GM19328 (cell line): ENCODE measurements around the gene USP7.
A peak's percentile ranks its signal among the peaks of the same experiment; 100 is the strongest.
"Not testable (repeated sequence)": the region's sequence is repeated elsewhere in the genome, so short reads cannot be mapped to it uniquely, and the experiment has no call there.

Source experiments
- ATAC-seq: cut with Tn5 transposase; IDR thresholded peaks from one replicate; pipeline ENCODE4 v1.9.1; 2021; ENCODE audit warnings: mild to moderate bottlenecking, moderate library complexity; ENCODE audit not compliant: unreplicated experiment

The USP7 gene

GRCh38 chr16:8882725-8883377 lies 80.9 kb downstream of the USP7 start:
- no peak for ATAC-seq

GRCh38 chr16:8882041-8882617 lies 81.6 kb downstream of the USP7 start, which contains the start of gene LITAFD:
Gene LITAFD, plus strand, starts transcription at chr16:8882351. Its CDS starts 2,005 bp downstream, at chr16:8884356.
- no peak for ATAC-seq

GRCh38 chr16:8880839-8881510 lies 82.7 kb downstream of the USP7 start:
- no peak for ATAC-seq

- ATAC-seq, result no peak
Observed at GRCh38 chr16:8878523-8878911, 85.2 kb downstream of the USP7 start.

GRCh38 chr16:8877894-8878522 lies 85.7 kb downstream of the USP7 start:
- no peak for ATAC-seq

GRCh38 chr16:8875317-8875716 lies 88.4 kb downstream of the USP7 start:
- not testable (repeated sequence) for ATAC-seq

GRCh38 chr16:8874388-8874787 lies 89.3 kb downstream of the USP7 start:
- ATAC-seq, result no peak

GRCh38 chr16:8873866-8874195 lies 89.9 kb downstream of the USP7 start:
- not testable (repeated sequence) for ATAC-seq

- no peak for ATAC-seq
Observed at GRCh38 chr16:8872967-8873865, 90.5 kb downstream of the USP7 start.

- ATAC-seq, result no peak
Observed at GRCh38 chr16:8872071-8872470, 91.6 kb downstream of the USP7 start.

- ATAC-seq, result not testable (repeated sequence)
Observed at GRCh38 chr16:8869988-8870241, 93.8 kb downstream of the USP7 start.

GRCh38 chr16:8869212-8869987 lies 94.3 kb downstream of the USP7 start:
- no peak for ATAC-seq

- peak; percentile 64 for ATAC-seq
Observed at GRCh38 chr16:8868416-8869211, 95.1 kb downstream of the USP7 start, which contains the start of gene CARHSP1. Gene CARHSP1, minus strand, starts transcription at chr16:8869006. Its CDS starts 9,678 bp downstream, at chr16:8859328.

- ATAC-seq, result no peak
Observed at GRCh38 chr16:8867932-8868415, 95.7 kb downstream of the USP7 start.

- ATAC-seq, result no peak
Observed at GRCh38 chr16:8867216-8867931, 96.3 kb downstream of the USP7 start.

GRCh38 chr16:8866884-8867215 lies 96.9 kb downstream of the USP7 start:
- ATAC-seq, result no peak

GRCh38 chr16:8866118-8866883 lies 97.4 kb downstream of the USP7 start:
- ATAC-seq, result no peak
